ENCODE data around the gene SLC66A1. TPM values are rescaled to one million over a fixed set of nuclear protein-coding genes. Genes with fewer than 3 reads are reported as not detected.
A peak's percentile ranks its signal among the peaks of the same experiment; 100 is the strongest.

SLC66A1 gene
- total RNA-seq, 2 donors from 2014 or later, result 6.7 to 7.2 TPM

- peak overlapping the region in 1 of 2 donors; percentile 66 for H3K27ac Mint-ChIP-seq
- ATAC-seq, result no peak
- H3K36me3 Mint-ChIP-seq, result no peaks in the 10 kb centered on the region
- H3K9me3 Mint-ChIP-seq, result no peaks in the 10 kb centered on the region
- no peak for DNase-seq (ENCODE audit: low spot score in 2 of 2)
Measured at GRCh38 chr1:19329611-19330010, 17.5 kb downstream of the SLC66A1 start.

GRCh38 chr1:19330449-19331135, 18.5 kb downstream of the SLC66A1 start:
- no peak for DNase-seq (ENCODE audit: low spot score in 2 of 2)
- Mint-ChIP-seq H3K36me3 (no peaks in the 10 kb centered on the region), H3K27ac (peak overlapping the region in 1 of 2 donors; percentile 92), H3K9me3 (no peaks in the 10 kb centered on the region)
- ATAC-seq, result no peak

- no peak for ATAC-seq
- no peaks in the 10 kb centered on the region for H3K36me3 Mint-ChIP-seq
- H3K9me3 Mint-ChIP-seq, result no peaks in the 10 kb centered on the region
- no peak overlapping the region for H3K27ac Mint-ChIP-seq
- DNase-seq (ENCODE audit: low spot score in 2 of 2), result no peak
Measured at GRCh38 chr1:19331262-19331878, 19.2 kb downstream of the SLC66A1 start.

- DNase-seq (ENCODE audit: low spot score in 2 of 2), result no peak
- ATAC-seq, result no peak
- no peak overlapping the region for H3K27ac Mint-ChIP-seq
- H3K36me3 Mint-ChIP-seq, result no peaks in the 10 kb centered on the region
- no peaks in the 10 kb centered on the region for H3K9me3 Mint-ChIP-seq
Measured at GRCh38 chr1:19332832-19333231, 20.7 kb downstream of the SLC66A1 start.

- ATAC-seq, result peak in 1 of 2 donors; percentile 42
Measured at GRCh38 chr1:19333587-19334354, 21.6 kb downstream of the SLC66A1 start.

GRCh38 chr1:19336543-19336942, 24.4 kb downstream of the SLC66A1 start:
- peak overlapping the region; percentile 5 to 66 for H3K27ac Mint-ChIP-seq
- no peaks in the 10 kb centered on the region for H3K9me3 Mint-ChIP-seq
- peak in 1 of 2 donors; percentile 74 for DNase-seq (ENCODE audit: low spot score in 2 of 2)
- H3K36me3 Mint-ChIP-seq, result no peaks in the 10 kb centered on the region
- ATAC-seq, result peak; percentile 74 to 95

More at GRCh38 chr1:19333587-19334354, 21.6 kb downstream of the SLC66A1 start:
- Mint-ChIP-seq H3K27ac (peak overlapping the region; percentile 47 to 62), H3K9me3 (no peaks in the 10 kb centered on the region), H3K36me3 (no peaks in the 10 kb centered on the region)
- no peak for DNase-seq (ENCODE audit: low spot score in 2 of 2)

GRCh38 chr1:19337289-19337688, 25.2 kb downstream of the SLC66A1 start:
- no peak for DNase-seq (ENCODE audit: low spot score in 2 of 2)
- H3K36me3 Mint-ChIP-seq, result no peaks in the 10 kb centered on the region
- no peak for ATAC-seq
- H3K9me3 Mint-ChIP-seq, result no peaks in the 10 kb centered on the region
- H3K27ac Mint-ChIP-seq, result peak overlapping the region; percentile 66 to 91

GRCh38 chr1:19338323-19338762, 26.2 kb downstream of the SLC66A1 start:
- Mint-ChIP-seq H3K9me3 (no peaks in the 10 kb centered on the region), H3K27ac (peak overlapping the region; percentile 66 to 91), H3K36me3 (no peaks in the 10 kb centered on the region)
- DNase-seq (ENCODE audit: low spot score in 2 of 2) (no peak), ATAC-seq (no peak)

- no peaks in the 10 kb centered on the region for H3K9me3 Mint-ChIP-seq
- peak overlapping the region in 1 of 2 donors; percentile 90 for H3K27ac Mint-ChIP-seq
- no peaks in the 10 kb centered on the region for H3K36me3 Mint-ChIP-seq
- DNase-seq (ENCODE audit: low spot score in 2 of 2) (no peak), ATAC-seq (no peak)
Measured at GRCh38 chr1:19339214-19339861, 27.2 kb downstream of the SLC66A1 start.

GRCh38 chr1:19340387-19340937, 28.3 kb downstream of the SLC66A1 start:
- Mint-ChIP-seq H3K27ac (peak overlapping the region; percentile 81), H3K9me3 (no peaks in the 10 kb centered on the region), H3K36me3 (no peaks in the 10 kb centered on the region)
- ATAC-seq, result no peak
- no peak for DNase-seq (ENCODE audit: low spot score in 2 of 2)

- ATAC-seq (peak; percentile 45 to 61), DNase-seq (ENCODE audit: low spot score in 2 of 2) (peak; percentile 75 to 84)
- Mint-ChIP-seq H3K36me3 (no peaks in the 10 kb centered on the region), H3K27ac (peak overlapping the region; percentile 81), H3K9me3 (no peaks in the 10 kb centered on the region)
Measured at GRCh38 chr1:19341201-19342061, 29.3 kb downstream of the SLC66A1 start.

GRCh38 chr1:19342062-19342750, 30.1 kb downstream of the SLC66A1 start:
- Mint-ChIP-seq H3K27ac (peak overlapping the region; percentile 12 to 65), H3K9me3 (no peaks in the 10 kb centered on the region), H3K36me3 (no peaks in the 10 kb centered on the region)
- ATAC-seq (no peak), DNase-seq (ENCODE audit: low spot score in 2 of 2) (no peak)

- Mint-ChIP-seq H3K36me3 (no peaks in the 10 kb centered on the region), H3K9me3 (no peaks in the 10 kb centered on the region), H3K27ac (no peak overlapping the region)
- DNase-seq (ENCODE audit: low spot score in 2 of 2) (no peak), ATAC-seq (no peak)
Measured at GRCh38 chr1:19342894-19343616, 30.9 kb downstream of the SLC66A1 start.

GRCh38 chr1:19343617-19344350, 31.7 kb downstream of the SLC66A1 start:
- peak in 1 of 2 donors; percentile 9 for ATAC-seq
- H3K36me3 Mint-ChIP-seq, result no peaks in the 10 kb centered on the region
- H3K27ac Mint-ChIP-seq, result peak overlapping the region in 1 of 2 donors; percentile 65
- no peaks in the 10 kb centered on the region for H3K9me3 Mint-ChIP-seq
- no peak for DNase-seq (ENCODE audit: low spot score in 2 of 2)
